CD4-positive, alpha-beta T cell treated with Interleukin-17A for 1 hour (primary cell): ENCODE measurements around the gene PBXIP1.

Source experiments
- DNase-seq: peaks from one replicate; pipeline ENCODE4 v3.0.0-alpha.2; 2020

Gene PBXIP1

DNA sequence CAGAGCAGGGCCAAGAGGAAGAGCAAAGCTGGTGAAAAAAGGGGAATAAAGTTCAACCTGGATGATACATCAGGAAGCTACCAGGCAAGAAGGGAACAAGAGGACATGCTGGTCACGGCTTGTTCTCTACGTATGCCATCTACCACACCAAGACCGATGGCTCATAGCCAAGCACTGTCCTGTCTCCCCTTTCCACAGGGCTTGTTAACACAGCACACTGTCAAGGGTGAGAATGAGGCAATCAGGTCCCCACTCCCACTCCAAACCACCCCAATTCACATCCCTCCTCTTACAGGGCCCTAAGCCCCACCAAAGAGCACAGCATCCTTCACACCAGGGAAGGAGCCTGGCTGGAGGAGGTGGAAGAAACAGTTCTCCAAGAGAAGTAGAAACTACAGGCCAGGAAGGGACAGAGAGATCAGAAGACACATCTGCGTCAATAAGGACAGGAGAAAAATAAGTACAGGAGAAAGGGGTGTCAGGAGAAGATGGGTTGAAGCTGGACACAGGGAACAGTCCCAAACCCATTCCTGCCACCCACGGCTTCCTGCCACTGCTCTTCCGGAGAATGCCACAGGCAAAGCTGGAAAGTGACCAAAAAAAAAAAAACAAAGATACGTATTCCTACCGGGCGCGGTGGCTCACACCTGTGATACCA is 15.6 kb upstream of the PBXIP1 start:
- no peak for DNase-seq

DNA sequence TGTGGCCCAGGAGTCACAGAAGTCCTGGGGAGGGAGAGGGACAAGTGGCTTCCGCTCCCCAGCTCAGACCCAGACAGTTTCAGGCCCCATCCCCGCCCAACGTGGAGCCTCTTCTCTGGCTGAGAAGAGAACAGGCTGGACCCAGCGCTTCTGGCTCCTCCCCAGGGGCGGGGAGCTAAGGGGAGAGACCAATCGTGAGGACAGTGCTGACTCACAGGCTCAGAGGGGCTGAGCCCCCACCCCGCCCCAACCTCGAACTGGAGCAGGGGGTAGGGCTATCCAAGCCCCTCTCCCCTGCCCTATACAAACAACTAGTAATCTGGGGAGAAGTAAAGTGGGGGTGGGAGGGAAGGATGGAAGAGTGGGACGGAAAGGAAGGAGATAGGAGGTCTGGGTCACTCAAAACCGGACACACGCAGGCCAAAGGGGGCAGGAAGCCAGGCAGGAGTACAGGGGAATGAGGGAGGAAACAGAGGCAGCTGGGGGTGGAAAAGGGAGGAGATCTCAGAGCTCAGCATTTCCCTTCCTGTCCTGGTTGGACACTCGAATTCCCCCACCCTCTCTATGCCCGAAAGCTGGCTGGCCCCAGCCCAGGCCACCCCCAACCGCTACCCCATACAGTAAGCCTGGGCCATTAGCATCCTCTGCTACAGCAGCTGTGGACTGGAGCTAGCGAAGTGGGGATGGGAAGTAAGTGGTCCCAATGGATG is 14.9 kb upstream of the PBXIP1 start, which contains the start of gene SHC1:
Gene SHC1, minus strand, starts transcription at position 117 of the 710 bp plus-strand sequence. CDS start 221 bp downstream, outside the sequence.
- peak; percentile 37 for DNase-seq

DNA sequence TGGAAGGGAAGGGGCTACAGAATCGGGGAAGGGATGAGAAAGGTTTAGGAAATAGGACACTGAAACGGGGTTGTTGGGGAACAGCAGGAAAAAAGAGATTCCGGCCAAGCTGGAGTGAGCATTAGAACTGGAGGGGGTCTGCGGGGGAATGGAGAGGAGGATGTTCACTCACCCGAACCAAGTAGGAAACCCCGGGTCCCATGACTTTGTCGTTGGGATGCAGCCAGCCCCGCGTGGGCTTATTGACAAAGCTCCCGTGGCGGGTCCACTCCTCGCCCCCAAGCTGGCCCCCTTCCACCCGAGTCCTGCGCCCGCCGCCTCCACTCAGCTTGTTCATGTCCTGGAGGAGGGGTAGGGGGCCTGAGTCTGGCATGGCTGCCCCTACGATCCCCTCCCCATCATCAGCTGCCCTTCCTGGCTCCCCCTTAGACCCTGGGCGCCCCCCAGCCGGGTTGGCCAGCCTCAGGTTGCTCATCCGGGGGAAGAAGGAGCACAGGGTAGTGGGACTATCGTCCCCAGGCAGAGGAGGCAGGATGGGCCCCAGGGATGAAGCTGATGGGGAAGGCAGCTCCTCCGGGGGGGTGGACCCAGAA is 14.1 kb upstream of the PBXIP1 start:
- no peak for DNase-seq

DNA sequence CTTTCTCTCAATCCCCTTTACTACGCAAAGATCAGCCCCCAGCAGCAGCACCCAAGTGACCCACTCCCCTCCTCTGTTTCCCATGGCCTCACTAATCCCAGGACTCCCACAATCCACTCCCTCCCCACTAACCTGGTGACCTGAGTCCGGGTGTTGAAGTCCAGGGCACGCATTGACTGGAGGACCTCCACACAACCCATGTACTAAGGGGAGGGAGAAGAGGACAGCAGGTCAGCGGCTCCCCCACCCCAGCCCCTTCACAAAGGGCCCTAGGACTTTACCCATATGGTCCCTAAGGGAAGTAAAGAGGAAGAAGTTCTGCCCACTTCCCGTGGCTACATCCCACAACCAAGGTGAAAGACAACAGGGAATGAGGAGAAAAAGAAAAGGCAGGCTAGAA is 13.3 kb upstream of the PBXIP1 start:
- DNase-seq, result no peak

DNA sequence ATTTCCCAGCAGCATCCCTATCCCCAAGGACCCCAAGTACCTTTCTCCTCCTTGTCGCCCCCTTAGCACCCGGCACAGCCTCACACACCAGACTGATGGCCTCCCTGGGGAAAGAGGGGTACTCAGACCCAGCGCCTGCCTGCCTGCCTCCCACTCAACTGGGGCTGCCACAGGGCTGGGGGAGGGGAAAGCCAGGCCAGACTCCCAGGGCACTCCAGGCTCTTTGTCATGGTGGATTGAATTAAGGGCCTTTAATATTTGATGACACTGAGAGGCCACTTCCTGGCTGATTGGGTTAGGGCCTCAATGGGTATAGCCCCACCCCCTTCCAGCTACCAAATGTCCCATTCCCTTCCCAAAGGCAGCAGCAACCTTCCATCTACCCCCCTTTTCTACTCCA is 12.8 kb upstream of the PBXIP1 start:
- no peak for DNase-seq

DNA sequence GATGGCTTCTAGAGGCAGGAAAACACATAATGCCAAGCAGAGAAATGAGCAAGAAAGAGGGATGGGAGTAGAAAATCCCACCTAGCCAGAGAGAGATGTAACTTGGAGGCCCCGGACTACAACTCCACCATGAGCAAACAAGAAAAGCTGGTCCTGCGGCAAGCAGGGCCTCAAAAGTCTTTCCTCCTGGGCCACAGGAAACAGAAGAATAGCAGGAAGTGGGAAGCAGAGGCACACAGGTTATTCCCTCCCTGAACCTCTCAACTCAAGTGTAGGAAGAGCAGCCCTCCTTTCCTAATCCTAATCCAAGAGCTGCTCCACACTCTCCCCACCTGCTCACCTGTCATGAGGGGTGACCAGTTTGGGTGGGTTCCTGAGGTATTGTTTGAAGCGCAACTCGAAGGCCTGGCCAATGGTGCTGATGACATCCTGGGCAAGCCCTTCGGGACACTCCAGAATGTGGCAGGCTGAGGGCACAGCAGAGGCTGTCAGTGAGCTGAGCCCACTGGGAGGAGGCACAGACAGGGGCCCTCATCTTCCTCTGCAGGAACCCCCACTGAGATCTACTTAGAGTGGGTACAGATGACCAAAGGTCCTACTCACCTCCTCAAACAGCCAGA is 11.5 kb upstream of the PBXIP1 start:
- DNase-seq, result no peak

DNA sequence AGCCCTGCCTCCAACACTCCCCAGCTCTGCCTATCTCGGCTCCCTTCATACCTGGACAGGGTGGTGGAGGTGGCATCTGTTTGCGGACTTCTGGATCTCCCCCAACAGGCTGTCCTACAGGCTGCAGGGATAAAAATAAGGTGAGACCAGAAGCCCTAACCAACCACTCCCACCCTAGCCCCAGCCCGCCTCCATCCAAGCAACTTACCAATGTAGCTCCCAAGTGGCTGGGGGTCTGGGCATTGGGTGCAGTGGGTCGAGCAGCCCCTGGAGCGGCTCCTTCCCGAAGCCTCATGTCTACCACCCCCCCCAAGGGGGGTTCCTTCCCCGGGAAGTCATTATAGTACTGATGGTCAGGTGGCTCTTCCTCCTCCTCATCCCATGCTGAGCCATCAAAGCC is 10.2 kb upstream of the PBXIP1 start:
- DNase-seq, result no peak

DNA sequence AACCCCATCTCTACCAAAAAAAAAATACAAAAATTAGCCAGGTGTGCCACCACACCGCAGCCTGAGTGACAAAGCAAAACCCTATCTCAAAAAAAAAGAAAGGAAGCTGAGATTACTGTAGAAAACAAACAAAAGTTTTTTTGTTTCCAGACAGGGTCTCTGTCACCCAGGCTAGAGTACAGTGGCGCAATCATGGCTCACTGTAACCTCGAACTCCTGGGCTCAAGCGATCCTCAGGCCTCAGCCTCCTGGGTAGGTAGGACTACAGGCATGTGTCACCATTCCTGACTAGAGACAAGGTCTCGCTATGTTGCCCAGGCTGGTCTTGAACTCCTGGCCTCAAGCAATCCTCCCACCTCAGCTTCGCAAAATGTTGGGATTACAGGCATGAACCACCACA is 8.5 kb upstream of the PBXIP1 start:
- no peak for DNase-seq

DNA sequence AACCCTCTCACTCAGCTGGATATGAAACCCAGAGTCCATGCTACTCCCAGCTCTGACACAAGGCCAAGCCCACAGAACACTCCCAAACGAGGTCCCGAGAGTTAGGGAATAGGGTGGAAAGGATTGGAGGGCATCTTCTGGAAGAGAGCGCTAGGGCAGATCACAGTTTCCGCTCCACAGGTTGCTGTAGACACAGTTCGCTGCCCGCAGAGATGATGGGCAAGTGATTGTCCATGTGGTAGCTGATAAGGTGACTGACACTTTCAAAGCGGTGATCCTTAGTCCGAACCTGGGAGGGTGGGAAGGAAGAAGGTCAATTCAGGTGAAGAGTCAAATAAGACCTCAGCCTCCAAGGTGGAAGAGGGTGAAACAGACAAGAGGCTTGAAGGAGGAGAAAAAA is 7.7 kb upstream of the PBXIP1 start:
- DNase-seq, result no peak

DNA sequence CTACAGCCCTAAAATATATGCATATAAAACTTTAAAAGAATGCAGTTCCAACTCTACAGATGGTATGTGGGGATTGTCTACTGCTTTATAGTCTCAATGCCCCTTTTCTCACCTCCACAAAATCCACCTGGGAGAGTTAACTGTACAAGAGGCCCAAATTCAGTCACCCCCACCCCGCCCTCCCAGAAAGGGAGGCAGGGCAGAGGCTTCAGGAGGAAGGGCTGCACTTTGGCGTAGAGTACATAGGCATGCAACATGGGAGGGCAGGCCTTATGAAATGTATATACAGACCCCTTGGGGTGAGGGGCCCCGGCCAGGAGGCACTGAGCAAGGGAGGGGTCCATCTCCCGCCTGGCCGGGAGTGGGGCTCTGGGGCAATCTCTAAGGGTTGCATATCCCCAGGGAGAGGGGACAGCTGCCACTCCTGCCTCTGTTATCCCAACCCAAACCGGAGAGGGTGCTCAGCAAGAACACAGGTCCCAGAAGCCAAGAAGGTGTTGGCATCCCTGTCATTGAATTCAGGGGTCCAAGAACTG is 7.0 kb upstream of the PBXIP1 start:
- DNase-seq, result no peak

DNA sequence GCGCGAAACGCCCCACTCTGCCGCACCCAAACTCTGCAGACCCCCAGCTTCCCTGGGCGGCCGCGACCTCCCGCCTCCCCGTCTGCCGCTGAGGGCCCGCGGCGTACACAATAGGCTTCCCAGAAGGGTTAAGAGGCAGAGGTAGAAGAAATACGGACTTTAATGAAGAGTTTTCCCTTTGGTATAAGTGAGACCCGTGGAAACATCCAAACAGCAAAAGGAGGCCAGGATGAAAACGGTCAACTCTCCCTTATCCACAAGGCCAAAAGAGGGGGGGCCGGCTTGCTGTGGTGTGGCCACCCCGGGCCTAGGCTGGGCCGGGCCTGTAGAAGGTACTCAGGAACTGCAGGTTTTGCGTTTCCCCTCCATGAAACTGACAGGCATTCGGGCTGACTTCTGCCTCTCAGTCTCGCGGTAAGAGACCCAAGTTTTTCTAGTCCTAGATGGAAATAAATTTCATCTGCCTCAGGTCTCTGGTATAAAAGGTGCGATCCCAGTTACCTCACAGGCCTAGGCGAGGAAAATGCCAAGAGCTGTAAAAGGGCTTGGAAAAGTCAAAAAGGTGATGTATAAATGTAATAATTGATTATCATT is 6.4 kb upstream of the PBXIP1 start:
- peak; percentile 37 for DNase-seq

DNA sequence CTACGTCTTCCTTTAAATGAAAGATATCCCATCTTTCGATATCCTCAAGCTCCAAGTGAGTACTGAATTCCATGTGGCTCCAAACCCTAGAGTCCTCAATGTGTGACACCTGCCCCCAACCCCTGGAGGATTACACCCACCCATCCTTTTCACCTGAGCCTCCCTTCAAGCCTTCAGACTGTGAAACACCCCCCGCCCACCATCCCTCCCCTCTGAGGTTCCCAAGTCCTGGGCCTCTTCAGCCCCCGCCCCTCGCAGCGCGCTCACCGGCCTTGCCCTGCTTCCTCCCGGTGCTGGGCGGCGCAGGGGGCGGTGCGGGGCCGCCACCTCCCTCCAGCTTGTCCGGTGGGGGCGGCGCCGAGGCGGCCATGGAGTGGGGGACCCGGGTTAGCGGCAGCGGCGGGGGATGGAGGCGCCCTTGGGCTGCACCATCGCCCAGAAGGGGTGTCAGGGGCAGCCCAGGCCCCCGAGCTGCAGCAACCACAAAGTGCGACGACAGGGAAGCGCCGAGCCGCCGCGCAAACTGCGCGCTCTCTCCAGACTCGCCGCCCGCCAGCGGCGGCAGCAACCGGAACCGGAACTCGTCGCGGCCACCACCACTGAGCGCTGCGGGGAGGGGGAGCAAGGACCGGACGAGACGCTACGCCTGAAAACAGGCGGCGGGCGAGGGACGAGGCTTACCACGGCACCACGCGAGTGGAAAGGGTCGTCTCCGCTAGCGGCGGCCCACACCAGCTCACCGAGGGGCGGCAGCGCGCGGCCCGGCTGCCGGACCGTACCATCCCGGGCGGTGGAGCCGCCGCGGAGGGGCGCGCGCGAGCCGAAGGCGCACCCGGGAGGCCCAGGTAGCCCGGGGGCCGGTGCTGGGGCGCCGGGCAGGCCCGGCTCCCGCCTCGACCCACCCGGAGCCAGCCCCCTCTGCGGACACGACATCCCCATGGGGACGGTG is 5.6 kb upstream of the PBXIP1 start, which contains the start of gene PYGO2:
Gene PYGO2, minus strand, starts transcription at position 576 of the 949 bp plus-strand sequence. Its CDS starts 206 bp downstream, at position 370.
- DNase-seq, result peak; percentile 86

DNA sequence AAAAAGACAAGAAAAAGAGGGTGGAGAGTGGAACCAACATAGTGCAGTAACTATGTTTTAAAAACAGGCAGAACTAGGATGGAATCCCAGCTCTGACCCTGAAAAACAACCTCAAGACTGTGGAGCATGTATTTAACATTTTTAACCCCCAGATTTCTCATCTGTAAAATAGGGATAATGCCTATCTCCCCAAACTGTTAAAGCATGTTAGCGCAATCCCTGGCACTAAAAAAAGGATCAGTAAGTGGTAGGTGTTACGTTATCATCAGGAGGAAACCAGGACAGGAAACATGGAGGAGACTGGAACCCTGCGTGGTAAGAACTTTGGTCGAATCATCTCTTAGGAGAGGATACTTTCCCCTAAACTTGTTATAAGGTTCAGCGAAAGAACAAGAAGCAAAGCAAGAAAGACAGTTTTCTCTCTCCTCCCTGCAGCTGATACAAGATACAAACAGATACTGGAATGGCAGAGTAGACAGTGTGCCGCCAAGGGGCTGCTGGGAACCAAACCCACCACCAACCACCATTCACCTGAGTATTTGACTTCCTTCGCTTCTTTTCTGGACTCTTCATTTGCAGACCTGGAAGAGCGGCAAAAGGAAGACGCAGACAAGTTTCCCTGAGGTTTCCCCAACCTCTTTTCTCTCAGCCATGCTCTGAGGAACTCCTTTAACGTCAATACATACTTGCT is 4.7 kb upstream of the PBXIP1 start:
- DNase-seq, result no peak

DNA sequence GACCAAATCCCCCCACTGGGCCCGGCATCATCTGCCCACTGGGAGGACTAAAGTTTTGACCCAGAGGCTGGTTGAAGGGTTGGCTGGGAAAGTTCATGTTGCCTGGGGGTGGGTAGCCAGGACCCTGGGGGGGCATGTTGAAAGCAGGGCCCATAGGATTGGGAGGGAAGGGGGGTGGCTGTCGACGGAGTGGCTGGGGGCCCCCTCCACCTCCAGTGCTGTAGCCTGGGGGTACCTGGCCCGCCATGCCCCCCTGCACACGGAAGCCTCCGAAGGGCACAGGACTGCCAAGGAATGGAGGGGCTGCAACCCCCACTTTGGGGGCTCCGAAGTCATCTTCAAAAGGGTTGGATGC is 3.5 kb upstream of the PBXIP1 start:
- no peak for DNase-seq

DNA sequence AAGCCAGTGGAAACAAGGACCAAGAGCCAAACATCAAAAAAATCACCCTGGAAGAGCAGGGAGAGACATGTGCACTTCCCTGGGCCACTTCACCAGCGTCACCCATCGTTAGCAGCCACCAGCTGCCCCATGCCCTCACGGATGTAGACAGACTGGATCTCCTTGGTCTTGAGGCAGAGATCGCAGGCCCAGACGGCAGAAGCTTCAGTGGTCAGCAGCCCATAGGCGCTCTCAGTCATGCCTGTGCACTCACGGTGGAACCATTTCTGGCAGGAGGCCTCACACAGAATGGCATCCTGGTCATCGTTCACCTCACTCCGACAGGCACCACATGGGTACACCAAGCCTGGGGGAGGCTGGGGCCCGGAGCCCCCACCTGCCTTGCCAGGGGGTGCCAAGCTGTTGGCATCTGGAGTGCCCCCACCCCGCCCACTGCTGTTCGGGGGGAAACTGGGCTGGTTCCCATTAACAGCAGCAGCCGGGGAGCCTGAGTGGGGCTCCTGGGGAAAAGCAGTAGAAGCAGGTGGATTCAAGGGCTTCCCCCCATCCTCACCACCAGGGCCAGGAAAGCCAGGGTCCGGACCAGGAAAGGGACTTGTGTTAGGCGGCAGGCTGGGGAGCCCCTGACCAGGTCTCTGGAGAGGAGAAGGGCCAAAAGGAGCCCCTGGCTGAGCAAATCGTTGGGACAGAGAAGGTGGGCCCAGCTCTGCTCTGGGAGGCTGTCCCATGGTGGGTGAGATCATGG is 3.0 kb upstream of the PBXIP1 start:
- DNase-seq, result no peak

DNA sequence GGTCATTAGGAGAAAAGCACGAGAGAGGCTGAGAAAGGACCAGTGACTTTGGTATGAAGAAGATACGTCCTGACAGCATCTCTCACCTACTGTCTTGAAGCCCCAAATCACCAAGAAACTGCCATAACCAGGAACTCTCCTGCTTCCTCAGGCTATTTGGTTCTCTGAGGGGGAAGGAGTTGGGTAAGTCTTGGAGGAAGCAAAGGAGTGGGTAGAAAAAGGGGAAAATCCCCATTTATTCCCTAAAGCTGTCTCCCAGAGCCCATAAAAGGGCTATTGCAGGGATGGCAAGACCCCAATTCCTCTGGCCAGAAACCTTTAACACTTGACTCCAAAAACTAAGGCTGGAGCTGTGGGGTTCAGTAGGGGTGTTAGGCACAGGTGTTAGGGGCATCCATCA is 2.1 kb upstream of the PBXIP1 start:
- no peak for DNase-seq

DNA sequence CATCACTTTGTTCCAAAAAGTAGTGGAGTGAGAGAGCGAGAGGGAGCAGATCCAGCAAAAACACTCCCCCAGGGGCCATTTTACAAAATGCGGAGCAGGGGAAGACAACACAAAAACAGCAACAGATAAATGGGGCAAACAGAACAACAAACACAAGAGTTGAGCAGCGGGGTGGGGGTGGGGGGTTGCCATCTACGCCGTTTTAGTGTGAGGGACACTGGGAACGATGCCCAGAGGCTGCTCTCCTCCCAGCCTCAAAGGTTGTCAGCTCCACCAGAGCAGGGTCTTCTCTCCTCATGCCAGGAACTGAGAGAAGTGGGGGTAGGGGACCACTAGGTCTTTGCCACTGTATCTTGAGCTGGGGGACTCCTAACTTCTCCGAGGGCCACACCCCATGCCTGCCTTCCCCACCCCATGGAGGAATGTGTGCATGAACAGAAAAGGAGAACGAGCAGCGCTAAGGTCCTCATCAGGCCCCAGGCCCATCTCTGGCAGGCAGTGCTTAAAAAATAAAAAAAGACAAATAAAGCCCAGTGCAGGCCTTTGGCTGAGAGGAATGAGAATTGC is 1.3 kb upstream of the PBXIP1 start:
- no peak for DNase-seq

DNA sequence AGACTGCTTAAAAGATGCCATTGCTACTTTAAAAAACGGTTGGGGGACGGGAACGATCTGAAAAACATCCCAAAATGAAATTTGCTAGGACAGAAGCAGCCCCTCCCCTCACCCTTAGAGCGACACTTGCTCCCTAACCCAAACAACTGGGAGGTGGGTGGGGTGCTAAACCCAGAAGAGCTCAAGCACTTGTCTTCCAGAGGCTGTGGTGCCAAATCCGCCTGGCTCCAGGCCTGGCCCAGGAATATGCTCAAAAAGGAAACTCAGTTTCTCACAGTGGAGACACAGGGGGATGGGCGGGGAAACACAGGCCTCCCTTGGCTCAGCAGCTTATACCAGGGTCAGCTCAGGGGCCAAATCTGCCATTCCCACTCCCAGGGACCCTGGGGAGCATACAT is 644 bp upstream of the PBXIP1 start:
- no peak for DNase-seq

DNA sequence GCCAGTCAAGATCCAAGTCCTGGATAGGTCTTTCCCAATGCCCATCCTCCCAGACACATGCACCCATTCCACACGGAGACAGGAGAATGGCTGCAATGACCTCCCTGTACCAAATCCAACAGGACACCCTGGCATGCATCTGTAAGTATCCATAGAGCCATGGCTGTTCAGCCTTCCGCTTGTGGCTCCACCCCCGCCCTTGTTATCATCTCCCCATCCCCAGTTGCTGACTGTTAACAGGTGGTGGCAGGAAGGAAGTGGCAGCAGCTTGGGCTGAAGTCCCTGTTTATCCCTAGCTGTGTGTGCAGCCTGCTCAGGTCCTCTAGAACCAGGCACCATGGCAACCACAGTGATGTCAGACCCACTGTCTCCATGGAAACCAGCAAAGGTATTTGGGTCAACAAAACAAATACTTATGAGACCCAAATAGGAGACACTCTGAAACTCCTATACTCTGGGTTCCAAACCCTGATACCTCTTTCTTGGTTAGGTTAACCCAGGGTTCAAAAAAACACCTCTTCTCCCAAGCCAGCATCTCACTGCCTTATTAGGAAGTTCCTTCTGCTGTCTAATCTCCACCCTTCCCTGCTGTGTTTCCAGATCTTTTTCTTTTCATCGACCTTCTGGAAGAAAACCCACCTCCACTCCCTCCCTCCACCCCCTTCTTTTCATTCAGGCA is 721 bp downstream of the PBXIP1 start:
- DNase-seq, result peak; percentile 99

DNA sequence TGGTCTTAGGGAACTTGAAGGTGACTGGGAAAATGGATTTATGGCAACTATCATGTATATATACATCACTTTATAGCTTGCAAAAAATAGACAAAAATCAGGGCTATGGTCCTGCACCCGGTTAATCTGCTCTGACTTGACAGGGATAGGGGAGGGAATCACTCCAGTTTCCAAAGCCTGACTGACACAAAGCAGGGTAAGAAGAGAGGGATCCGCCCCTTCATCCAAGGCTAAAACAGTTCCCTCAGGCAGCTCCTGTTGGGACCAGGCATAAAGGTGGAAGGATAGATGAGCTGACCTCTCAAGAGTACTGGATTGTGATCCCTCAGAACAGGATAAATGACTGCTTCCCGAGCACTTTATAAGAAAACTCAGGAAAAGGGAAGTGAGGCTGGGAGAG is 1.4 kb downstream of the PBXIP1 start:
- peak; percentile 38 for DNase-seq
